Lower lobe of right lung (tissue), 2 donors: ENCODE measurements around the gene NHS. TPM values are rescaled to one million over a fixed set of nuclear protein-coding genes. Genes with fewer than 3 reads are reported as not detected.

Experiments used
- ATAC-seq, 2 donors: fragments of 200-7000 bp; cut with Tn5 transposase; one replicate each; pipeline ENCODE4 v1.9.1; 2020 to 2022; ENCODE audit warnings: mild to moderate bottlenecking in 2 of 2, moderate library complexity in 2 of 2
- DNase-seq: peaks from one replicate; pipeline ENCODE4 v3.0.0-alpha.2; 2020
- H3K27ac ChIP-seq: fragments of 200-600 bp; one replicate; pipeline ENCODE4 v1.8.0; 2022
- H3K27me3 ChIP-seq: fragments of 200-600 bp; one replicate; pipeline ENCODE4 v1.8.0; 2022; ENCODE audit warnings: low read depth
- H3K36me3 ChIP-seq: fragments of 200-600 bp; one replicate; pipeline ENCODE4 v1.8.0; 2022; ENCODE audit warnings: mild to moderate bottlenecking
- H3K4me1 ChIP-seq: fragments of 200-600 bp; one replicate; pipeline ENCODE4 v1.8.0; 2022
- H3K4me3 ChIP-seq: fragments of 200-600 bp; one replicate; pipeline ENCODE4 v1.8.0; 2022; ENCODE audit warnings: mild to moderate bottlenecking
- H3K9me3 ChIP-seq: fragments of 200-600 bp; one replicate; pipeline ENCODE4 v1.8.0; 2022
- CTCF ChIP-seq: fragments of 200-600 bp; IDR thresholded peaks from one replicate; pipeline ENCODE4 v1.8.0; 2022; ENCODE audit warnings: antibody characterized with exemption, mild to moderate bottlenecking
- intact Hi-C: fragments of 100-400 bp; cut with DNase I; formaldehyde crosslinking; loops from one replicate; pipeline ENCODE4 v1.11.0; 2022
- total RNA-seq: library from RNA; stranded (reverse); fragmentation: NEBNext Ultra II Directional; extraction: Animal tissue kit (Norgen Biotek cat#: 25700); gene quantifications from one replicate; pipeline ENCODE4 v1.2.1, GENCODE V29; 2021
- donor health status: DM: no; HTN: yes; CAD: no; lungs with severe emphysema.

NHS gene
- total RNA-seq, 1 donor from 2014 or later = 2.7 TPM

- Histone ChIP-seq H3K36me3 (no peaks in the 10 kb centered on the region), H3K4me1 (no peaks in the 10 kb centered on the region), H3K9me3 (no peaks in the 10 kb centered on the region), H3K27ac (no peak overlapping the region), H3K4me3 (no peak overlapping the region), H3K27me3 (no peaks in the 10 kb centered on the region)
- ATAC-seq (no peak), DNase-seq (no peak)
- intact Hi-C loops = no loop called here
- TF ChIP-seq CTCF = no peak
These were observed 248.8 kb downstream of the NHS start for GRCh38 chrX:17623750-17624149.

- H3K27me3 ChIP-seq = no peaks in the 10 kb centered on the region
- no peak overlapping the region for H3K27ac ChIP-seq
- DNase-seq = no peak
- ATAC-seq = no peak
- no peaks in the 10 kb centered on the region for H3K36me3 ChIP-seq
- intact Hi-C loops = no loop called here
- TF ChIP-seq CTCF = no peak
- H3K9me3 ChIP-seq = no peaks in the 10 kb centered on the region
- H3K4me1 ChIP-seq = no peaks in the 10 kb centered on the region
- H3K4me3 ChIP-seq = no peak overlapping the region
These were observed 252.0 kb downstream of the NHS start for GRCh38 chrX:17627026-17627425.

GRCh38 chrX:17628976-17629375, 254.0 kb downstream of the NHS start:
- no peaks in the 10 kb centered on the region for H3K9me3 ChIP-seq
- no peak overlapping the region for H3K4me3 ChIP-seq
- H3K4me1 ChIP-seq = no peaks in the 10 kb centered on the region
- H3K27me3 ChIP-seq = no peaks in the 10 kb centered on the region
- ATAC-seq (no peak), DNase-seq (no peak)
- no peaks in the 10 kb centered on the region for H3K36me3 ChIP-seq
- TF ChIP-seq CTCF = no peak
- no peak overlapping the region for H3K27ac ChIP-seq
- intact Hi-C loops = no loop called here

- no peak overlapping the region for H3K4me3 ChIP-seq
- H3K27ac ChIP-seq = no peak overlapping the region
- no peaks in the 10 kb centered on the region for H3K9me3 ChIP-seq
- H3K27me3 ChIP-seq = no peaks in the 10 kb centered on the region
- ATAC-seq = no peak
- intact Hi-C loops = no loop called here
- no peak for TF ChIP-seq CTCF
- DNase-seq = no peak
- H3K4me1 ChIP-seq = no peaks in the 10 kb centered on the region
- H3K36me3 ChIP-seq = no peaks in the 10 kb centered on the region
These were observed 254.5 kb downstream of the NHS start for GRCh38 chrX:17629519-17629918.

GRCh38 chrX:17631647-17632046, 256.6 kb downstream of the NHS start:
- ATAC-seq (no peak), DNase-seq (no peak)
- Histone ChIP-seq H3K4me3 (no peak overlapping the region), H3K9me3 (no peaks in the 10 kb centered on the region), H3K36me3 (no peaks in the 10 kb centered on the region), H3K27ac (no peak overlapping the region), H3K4me1 (no peaks in the 10 kb centered on the region), H3K27me3 (no peaks in the 10 kb centered on the region)
- TF ChIP-seq CTCF = no peak
- intact Hi-C loops = no loop called here

GRCh38 chrX:17632942-17633341, 257.9 kb downstream of the NHS start:
- intact Hi-C loops = no loop called here
- Histone ChIP-seq H3K9me3 (no peaks in the 10 kb centered on the region), H3K27ac (no peak overlapping the region), H3K4me3 (no peak overlapping the region), H3K36me3 (no peaks in the 10 kb centered on the region), H3K27me3 (no peaks in the 10 kb centered on the region), H3K4me1 (no peaks in the 10 kb centered on the region)
- TF ChIP-seq CTCF = no peak
- DNase-seq (no peak), ATAC-seq (no peak)
